Mammary epithelial cell (primary cell): ENCODE measurements around the gene LTF.
"Not testable (repeated sequence)": the region's sequence is repeated elsewhere in the genome, so short reads cannot be mapped to it uniquely, and the experiment has no call there.

Experiments
- EZH2 ChIP-seq: IDR thresholded peaks from 2 replicates; pipeline ENCODE4 v1.6.1; 2012; ENCODE audit warnings: low read length, inconsistent platforms, borderline replicate concordance
- TF ChIP-seq, protein P1 (sequence below), 2 donors: IDR thresholded peaks in 1 of 2; conservative IDR thresholded peaks in 1 of 2; 2 replicates each; pipeline ENCODE4 v1.5.1; 2011 to 2012; ENCODE audit warnings: inconsistent platforms in 2 of 2, low read length in 2 of 2, mild to moderate bottlenecking in 2 of 2, control low read depth in 1 of 2, low read depth in 1 of 2; ENCODE audit not compliant: insufficient read depth in 1 of 2; ENCODE audit errors: extremely low read depth in 1 of 2

DNA sequence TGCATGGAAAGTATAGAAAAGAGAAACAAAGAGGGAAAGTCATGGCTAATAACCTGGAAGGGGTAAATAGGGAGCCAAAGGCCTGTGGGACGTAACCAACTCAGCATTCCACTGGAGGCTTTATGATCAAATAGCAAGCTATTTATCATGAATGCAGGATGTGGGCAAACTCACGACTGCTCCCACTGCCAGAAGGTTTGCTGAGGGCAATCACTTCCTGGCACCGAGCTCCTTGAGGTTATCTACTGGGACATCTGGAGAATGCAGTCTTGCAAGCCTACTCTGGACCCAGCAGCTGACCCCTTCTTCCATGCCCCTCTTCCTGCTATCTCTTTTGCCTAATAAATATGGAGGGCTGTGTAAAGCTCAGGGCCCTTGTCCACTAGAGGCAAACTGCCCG lies 38.2 kb downstream of the LTF start:
- TF ChIP-seq, protein P1, sequence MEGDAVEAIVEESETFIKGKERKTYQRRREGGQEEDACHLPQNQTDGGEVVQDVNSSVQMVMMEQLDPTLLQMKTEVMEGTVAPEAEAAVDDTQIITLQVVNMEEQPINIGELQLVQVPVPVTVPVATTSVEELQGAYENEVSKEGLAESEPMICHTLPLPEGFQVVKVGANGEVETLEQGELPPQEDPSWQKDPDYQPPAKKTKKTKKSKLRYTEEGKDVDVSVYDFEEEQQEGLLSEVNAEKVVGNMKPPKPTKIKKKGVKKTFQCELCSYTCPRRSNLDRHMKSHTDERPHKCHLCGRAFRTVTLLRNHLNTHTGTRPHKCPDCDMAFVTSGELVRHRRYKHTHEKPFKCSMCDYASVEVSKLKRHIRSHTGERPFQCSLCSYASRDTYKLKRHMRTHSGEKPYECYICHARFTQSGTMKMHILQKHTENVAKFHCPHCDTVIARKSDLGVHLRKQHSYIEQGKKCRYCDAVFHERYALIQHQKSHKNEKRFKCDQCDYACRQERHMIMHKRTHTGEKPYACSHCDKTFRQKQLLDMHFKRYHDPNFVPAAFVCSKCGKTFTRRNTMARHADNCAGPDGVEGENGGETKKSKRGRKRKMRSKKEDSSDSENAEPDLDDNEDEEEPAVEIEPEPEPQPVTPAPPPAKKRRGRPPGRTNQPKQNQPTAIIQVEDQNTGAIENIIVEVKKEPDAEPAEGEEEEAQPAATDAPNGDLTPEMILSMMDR (conservative IDR thresholded peaks at IDR 0.05 in 1 of 2, IDR thresholded peaks at IDR 0.05 in 1 of 2; ENCODE audit: extremely low read depth in 1 of 2, insufficient read depth in 1 of 2, low read depth in 1 of 2, low read length in 2 of 2) = not testable (repeated sequence)
- TF ChIP-seq EZH2 = not testable (repeated sequence)
